Activated T-cell treated with anti-CD3 and anti-CD28 coated beads for 48 hours (primary cell): ENCODE data around the gene LNP1.

Source experiments
- DNase-seq: peaks from one replicate; pipeline ENCODE4 v3.0.0-alpha.2; 2020; ENCODE audit warnings: low read depth

Gene LNP1

GRCh38 chr3:100399341-100400071 lies 1.8 kb upstream of the LNP1 start:
- no peak for DNase-seq

- peak; percentile 23 for DNase-seq
Measured at GRCh38 chr3:100400419-100400779, 940 bp upstream of the LNP1 start.

- peak; percentile 45 for DNase-seq
Measured at GRCh38 chr3:100401674-100402041, 319 bp downstream of the LNP1 start.

GRCh38 chr3:100402256-100402655 lies 917 bp downstream of the LNP1 start:
- DNase-seq: no peak

GRCh38 chr3:100402891-100403290 lies 1.6 kb downstream of the LNP1 start:
- DNase-seq: no peak

GRCh38 chr3:100403362-100404249 lies 2.3 kb downstream of the LNP1 start:
- no peak for DNase-seq

GRCh38 chr3:100404250-100404548 lies 2.9 kb downstream of the LNP1 start:
- DNase-seq: no peak

- DNase-seq: no peak
Measured at GRCh38 chr3:100407164-100407563, 5.8 kb downstream of the LNP1 start.

- no peak for DNase-seq
Measured at GRCh38 chr3:100407977-100408532, 6.7 kb downstream of the LNP1 start.

- DNase-seq: no peak
Measured at GRCh38 chr3:100411091-100411982, 10.0 kb downstream of the LNP1 start.

- DNase-seq: no peak
Measured at GRCh38 chr3:100412912-100413590, 11.7 kb downstream of the LNP1 start.

- no peak for DNase-seq
Measured at GRCh38 chr3:100413613-100414012, 12.3 kb downstream of the LNP1 start.

GRCh38 chr3:100416176-100416575 lies 14.8 kb downstream of the LNP1 start:
- DNase-seq: no peak

- DNase-seq: no peak
Measured at GRCh38 chr3:100416863-100417262, 15.5 kb downstream of the LNP1 start.

GRCh38 chr3:100419406-100419805 lies 18.1 kb downstream of the LNP1 start:
- no peak for DNase-seq

GRCh38 chr3:100420885-100421284 lies 19.5 kb downstream of the LNP1 start:
- no peak for DNase-seq

GRCh38 chr3:100423611-100424010 lies 22.3 kb downstream of the LNP1 start:
- DNase-seq: no peak

- no peak for DNase-seq
Measured at GRCh38 chr3:100424261-100424660, 22.9 kb downstream of the LNP1 start.

GRCh38 chr3:100425316-100425715 lies 24.0 kb downstream of the LNP1 start:
- DNase-seq: no peak

GRCh38 chr3:100426067-100426682 lies 24.8 kb downstream of the LNP1 start:
- no peak for DNase-seq

- DNase-seq: no peak
Measured at GRCh38 chr3:100427699-100428098, 26.4 kb downstream of the LNP1 start.
